ENCODE measurements around the gene LRRN4CL. TPM values are rescaled to one million over a fixed set of nuclear protein-coding genes. Genes with fewer than 3 reads are reported as not detected.
"Not testable (repeated sequence)": the region's sequence is repeated elsewhere in the genome, so short reads cannot be mapped to it uniquely, and the experiment has no call there.

LRRN4CL gene
- total RNA-seq, 4 donors from 2014 or later, result 36.2 to 50.6 (median 41.4) TPM

- peak; percentile 95 to 96 for DNase-seq
- TF ChIP-seq POLR2A (IDR thresholded peaks at IDR 0.05) (peak in 1 of 2 donors; percentile 57), CTCF (IDR thresholded peaks at IDR 0.05) (no peak)
- intact Hi-C loops (cut with DNase I; ENCODE audit: low total_unique reads), result no loop called here
- Histone ChIP-seq H3K27ac (peak overlapping the region; percentile 72 to 78), H3K4me1 (peaks cover 9 to 22% of the 10 kb centered on the region in 2 donors), H3K36me3 (no peaks in the 10 kb centered on the region), H3K27me3 (no peaks in the 10 kb centered on the region), H3K9me3 (no peaks in the 10 kb centered on the region), H3K4me3 (peak overlapping the region; percentile 47 to 71)
Observed at GRCh38 chr11:62705880-62706849, 16.8 kb upstream of the LRRN4CL start.

GRCh38 chr11:62705413-62705812 is 16.1 kb upstream of the LRRN4CL start:
- no peak for DNase-seq

GRCh38 chr11:62703921-62704320 is 14.6 kb upstream of the LRRN4CL start:
- H3K27ac ChIP-seq; intact Hi-C loops (cut with DNase I; ENCODE audit: low total_unique reads); DNase-seq; H3K4me3 ChIP-seq; H3K27me3 ChIP-seq; H3K36me3 ChIP-seq; H3K9me3 ChIP-seq: not testable (repeated sequence)
- H3K4me1 ChIP-seq, result peaks cover 3 to 18% of the 10 kb centered on the region in 2 donors

More at GRCh38 chr11:62705413-62705812, 16.1 kb upstream of the LRRN4CL start:
- TF ChIP-seq POLR2A (IDR thresholded peaks at IDR 0.05), result no peak
- TF ChIP-seq CTCF (IDR thresholded peaks at IDR 0.05), result no peak
- no peaks in the 10 kb centered on the region for H3K9me3 ChIP-seq
- intact Hi-C loops (cut with DNase I; ENCODE audit: low total_unique reads), result no loop called here
- no peaks in the 10 kb centered on the region for H3K27me3 ChIP-seq
- peak overlapping the region; percentile 72 to 78 for H3K27ac ChIP-seq
- H3K4me1 ChIP-seq, result peaks cover 7 to 21% of the 10 kb centered on the region in 2 donors
- peak overlapping the region; percentile 47 to 71 for H3K4me3 ChIP-seq
- H3K36me3 ChIP-seq, result no peaks in the 10 kb centered on the region

- H3K36me3 ChIP-seq, result no peaks in the 10 kb centered on the region
- no peaks in the 10 kb centered on the region for H3K9me3 ChIP-seq
- H3K27me3 ChIP-seq, result no peaks in the 10 kb centered on the region
- intact Hi-C loops (cut with DNase I; ENCODE audit: low total_unique reads), result no loop called here
- no peak overlapping the region for H3K27ac ChIP-seq
- H3K4me1 ChIP-seq, result peaks cover 3 to 8% of the 10 kb centered on the region in 2 donors
- no peak for DNase-seq
- TF ChIP-seq POLR2A (IDR thresholded peaks at IDR 0.05), result no peak
- TF ChIP-seq CTCF (IDR thresholded peaks at IDR 0.05), result no peak
- no peak overlapping the region for H3K4me3 ChIP-seq
Observed at GRCh38 chr11:62702246-62702645, 12.9 kb upstream of the LRRN4CL start.

GRCh38 chr11:62694455-62695167 is 5.3 kb upstream of the LRRN4CL start:
- no peaks in the 10 kb centered on the region for H3K4me1 ChIP-seq
- DNase-seq, result peak; percentile 80 to 86
- H3K9me3 ChIP-seq, result no peaks in the 10 kb centered on the region
- TF ChIP-seq POLR2A (IDR thresholded peaks at IDR 0.05), result no peak
- TF ChIP-seq CTCF (IDR thresholded peaks at IDR 0.05), result peak; percentile 66 to 83 (median 77)
- H3K36me3 ChIP-seq, result no peaks in the 10 kb centered on the region
- no peaks in the 10 kb centered on the region for H3K27me3 ChIP-seq
- H3K27ac ChIP-seq, result peak overlapping the region in 1 of 2 donors; percentile 38
- H3K4me3 ChIP-seq, result no peak overlapping the region
- intact Hi-C loops (cut with DNase I; ENCODE audit: low total_unique reads), result loop anchor here (10.0 kb wide), 1 partner anchor 310 kb away; no protein-coding TSS in a partner anchor

DNA sequence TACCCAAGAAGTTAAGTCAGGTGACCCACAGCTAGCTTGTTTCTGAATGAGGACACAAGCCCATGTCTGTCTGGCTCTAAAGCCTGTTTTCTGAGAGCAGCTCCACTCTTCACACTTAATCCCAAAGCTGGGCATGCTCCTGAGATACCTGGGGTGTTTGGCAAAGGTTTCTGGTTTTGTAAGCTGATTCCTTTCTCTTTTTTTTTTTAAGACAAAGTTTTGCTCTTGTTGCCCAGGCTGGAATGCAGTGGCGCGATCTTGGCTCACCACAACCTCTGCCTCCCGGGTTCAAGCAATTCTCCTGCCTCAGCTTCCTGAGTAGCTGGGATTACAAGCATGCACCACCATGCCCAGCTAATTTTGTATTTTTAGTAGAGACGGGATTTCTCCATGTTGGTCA is 4.3 kb upstream of the LRRN4CL start:
- not testable (repeated sequence) for H3K36me3 ChIP-seq, H3K27ac ChIP-seq, H3K27me3 ChIP-seq, DNase-seq, H3K9me3 ChIP-seq, H3K4me1 ChIP-seq, H3K4me3 ChIP-seq
- intact Hi-C loops (cut with DNase I; ENCODE audit: low total_unique reads), result loop anchor here (10.0 kb wide), 1 partner anchor 309 kb away; no protein-coding TSS in a partner anchor

All from uterus (tissue), 4 donors.